PFSK-1 (cell line): ENCODE measurements around the gene ERCC6L.

ENCODE experiments used
- POLR2AphosphoS5 ChIP-seq: IDR thresholded peaks from 2 replicates; pipeline ENCODE4 v1.6.1; 2012; ENCODE audit warnings: low read depth, mild to moderate bottlenecking, control low read depth, low read length, moderate library complexity
- REST ChIP-seq, 2 experiments: IDR thresholded peaks; 2 replicates each; pipeline versions ENCODE4 v1.6.1 to v1.8.0; 2011 to 2012; ENCODE audit warnings: low read depth in 2 of 2, low read length in 2 of 2, control low read depth in 1 of 2, inconsistent platforms in 1 of 2, mild to moderate bottlenecking in 1 of 2, moderate library complexity in 1 of 2; ENCODE audit not compliant: insufficient read depth in 1 of 2
- SIN3A ChIP-seq: IDR thresholded peaks from 2 replicates; pipeline ENCODE4 v1.6.1; 2012; ENCODE audit warnings: mild to moderate bottlenecking, low read length, moderate library complexity, borderline replicate concordance; ENCODE audit not compliant: insufficient read depth

- no peak for TF ChIP-seq REST (IDR thresholded peaks at IDR 0.05; ENCODE audit: insufficient read depth in 1 of 2, low read depth in 2 of 2, low read length in 2 of 2)
- TF ChIP-seq POLR2AphosphoS5: no peak
- TF ChIP-seq SIN3A: no peak
Measured at GRCh38 chrX:72165551-72165950, 73.3 kb downstream of the ERCC6L start.
